GM12878 (cell line): ENCODE results near the gene NAA38.

Experiments used
- BRCA1 ChIP-seq: IDR thresholded peaks from 2 replicates; pipeline ENCODE4 v1.6.1; 2011; ENCODE audit warnings: low read depth, low read length, improper control_type of control experiment
- NR2C2 ChIP-seq: IDR thresholded peaks from 2 replicates; pipeline ENCODE4 v1.6.1; 2011; ENCODE audit warnings: borderline replicate concordance, low read depth; ENCODE audit not compliant: control insufficient read depth, insufficient read length
- POLR2A ChIP-seq: IDR thresholded peaks from 2 replicates; pipeline ENCODE4 v1.6.1; 2011; ENCODE audit warnings: low read depth, mild to moderate bottlenecking, low read length
- POLR2AphosphoS5 ChIP-seq: IDR thresholded peaks from 2 replicates; pipeline ENCODE4 v1.6.1; 2011; ENCODE audit warnings: mild to moderate bottlenecking, low read length, inconsistent platforms
- TCF12 ChIP-seq: IDR thresholded peaks from 2 replicates; pipeline ENCODE4 v1.6.1; 2011; ENCODE audit warnings: low read depth, mild to moderate bottlenecking, low read length
- TF ChIP-seq, protein P1 (sequence below): IDR thresholded peaks from 2 replicates; pipeline ENCODE4 v1.6.1; 2011; ENCODE audit warnings: mild to moderate bottlenecking, low read depth, low read length, moderate library complexity; ENCODE audit not compliant: insufficient replicate concordance
- TF ChIP-seq, protein P2 (sequence below), 3 experiments: IDR thresholded peaks in 2 of 3; conservative IDR thresholded peaks in 1 of 3; 2 replicates each; pipeline ENCODE4 v1.5.1; 2011; ENCODE audit warnings: low read depth in 3 of 3, low read length in 3 of 3, mild to moderate bottlenecking in 3 of 3, control low read depth in 2 of 3, moderate library complexity in 2 of 3, inconsistent platforms in 1 of 3, mixed read lengths in 1 of 3; ENCODE audit not compliant: control insufficient read depth in 2 of 3, insufficient read depth in 1 of 3; ENCODE audit errors: extremely low read depth in 1 of 3
- TF ChIP-seq, protein P3 (sequence below): fragments of 150-350 bp; IDR thresholded peaks from 2 replicates; pipeline ENCODE4 v1.6.1; 2016; ENCODE audit warnings: low read depth, low read length

DNA sequence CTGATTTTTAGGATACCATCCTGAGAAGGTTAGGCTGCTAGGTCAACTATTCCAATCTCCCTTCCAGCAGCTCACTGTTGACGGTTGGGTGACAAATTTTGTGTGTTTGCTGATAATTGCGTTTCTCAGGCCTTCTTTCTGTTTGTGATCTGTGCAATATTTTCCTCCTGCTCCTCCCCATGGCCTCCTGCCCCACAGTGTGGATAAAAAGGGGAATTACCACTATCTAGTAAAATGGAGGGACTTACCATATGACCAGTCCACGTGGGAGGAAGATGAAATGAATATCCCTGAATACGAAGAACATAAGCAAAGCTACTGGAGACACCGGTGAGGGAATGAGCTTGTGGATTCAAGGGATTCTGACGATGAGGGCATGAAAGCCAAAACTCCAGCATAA, 40.4 kb upstream of the NAA38 start:
- TF ChIP-seq NR2C2 (no peak), TCF12 (no peak), BRCA1 (no peak), POLR2A (no peak), POLR2AphosphoS5 (no peak)
- TF ChIP-seq, protein P1, sequence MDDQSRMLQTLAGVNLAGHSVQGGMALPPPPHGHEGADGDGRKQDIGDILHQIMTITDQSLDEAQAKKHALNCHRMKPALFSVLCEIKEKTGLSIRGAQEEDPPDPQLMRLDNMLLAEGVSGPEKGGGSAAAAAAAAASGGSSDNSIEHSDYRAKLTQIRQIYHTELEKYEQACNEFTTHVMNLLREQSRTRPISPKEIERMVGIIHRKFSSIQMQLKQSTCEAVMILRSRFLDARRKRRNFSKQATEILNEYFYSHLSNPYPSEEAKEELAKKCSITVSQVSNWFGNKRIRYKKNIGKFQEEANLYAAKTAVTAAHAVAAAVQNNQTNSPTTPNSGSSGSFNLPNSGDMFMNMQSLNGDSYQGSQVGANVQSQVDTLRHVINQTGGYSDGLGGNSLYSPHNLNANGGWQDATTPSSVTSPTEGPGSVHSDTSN = no peak
- TF ChIP-seq, protein P2, sequence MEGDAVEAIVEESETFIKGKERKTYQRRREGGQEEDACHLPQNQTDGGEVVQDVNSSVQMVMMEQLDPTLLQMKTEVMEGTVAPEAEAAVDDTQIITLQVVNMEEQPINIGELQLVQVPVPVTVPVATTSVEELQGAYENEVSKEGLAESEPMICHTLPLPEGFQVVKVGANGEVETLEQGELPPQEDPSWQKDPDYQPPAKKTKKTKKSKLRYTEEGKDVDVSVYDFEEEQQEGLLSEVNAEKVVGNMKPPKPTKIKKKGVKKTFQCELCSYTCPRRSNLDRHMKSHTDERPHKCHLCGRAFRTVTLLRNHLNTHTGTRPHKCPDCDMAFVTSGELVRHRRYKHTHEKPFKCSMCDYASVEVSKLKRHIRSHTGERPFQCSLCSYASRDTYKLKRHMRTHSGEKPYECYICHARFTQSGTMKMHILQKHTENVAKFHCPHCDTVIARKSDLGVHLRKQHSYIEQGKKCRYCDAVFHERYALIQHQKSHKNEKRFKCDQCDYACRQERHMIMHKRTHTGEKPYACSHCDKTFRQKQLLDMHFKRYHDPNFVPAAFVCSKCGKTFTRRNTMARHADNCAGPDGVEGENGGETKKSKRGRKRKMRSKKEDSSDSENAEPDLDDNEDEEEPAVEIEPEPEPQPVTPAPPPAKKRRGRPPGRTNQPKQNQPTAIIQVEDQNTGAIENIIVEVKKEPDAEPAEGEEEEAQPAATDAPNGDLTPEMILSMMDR (IDR thresholded peaks at IDR 0.05 in 2 of 3, conservative IDR thresholded peaks at IDR 0.05 in 1 of 3; ENCODE audit: control insufficient read depth in 2 of 3, extremely low read depth in 1 of 3, insufficient read depth in 1 of 3, low read depth in 3 of 3, low read length in 3 of 3) = peak in 2 of 3 experiments; percentile 31 to 34; a peak in 5 of 6 replicates
- TF ChIP-seq, protein P3, sequence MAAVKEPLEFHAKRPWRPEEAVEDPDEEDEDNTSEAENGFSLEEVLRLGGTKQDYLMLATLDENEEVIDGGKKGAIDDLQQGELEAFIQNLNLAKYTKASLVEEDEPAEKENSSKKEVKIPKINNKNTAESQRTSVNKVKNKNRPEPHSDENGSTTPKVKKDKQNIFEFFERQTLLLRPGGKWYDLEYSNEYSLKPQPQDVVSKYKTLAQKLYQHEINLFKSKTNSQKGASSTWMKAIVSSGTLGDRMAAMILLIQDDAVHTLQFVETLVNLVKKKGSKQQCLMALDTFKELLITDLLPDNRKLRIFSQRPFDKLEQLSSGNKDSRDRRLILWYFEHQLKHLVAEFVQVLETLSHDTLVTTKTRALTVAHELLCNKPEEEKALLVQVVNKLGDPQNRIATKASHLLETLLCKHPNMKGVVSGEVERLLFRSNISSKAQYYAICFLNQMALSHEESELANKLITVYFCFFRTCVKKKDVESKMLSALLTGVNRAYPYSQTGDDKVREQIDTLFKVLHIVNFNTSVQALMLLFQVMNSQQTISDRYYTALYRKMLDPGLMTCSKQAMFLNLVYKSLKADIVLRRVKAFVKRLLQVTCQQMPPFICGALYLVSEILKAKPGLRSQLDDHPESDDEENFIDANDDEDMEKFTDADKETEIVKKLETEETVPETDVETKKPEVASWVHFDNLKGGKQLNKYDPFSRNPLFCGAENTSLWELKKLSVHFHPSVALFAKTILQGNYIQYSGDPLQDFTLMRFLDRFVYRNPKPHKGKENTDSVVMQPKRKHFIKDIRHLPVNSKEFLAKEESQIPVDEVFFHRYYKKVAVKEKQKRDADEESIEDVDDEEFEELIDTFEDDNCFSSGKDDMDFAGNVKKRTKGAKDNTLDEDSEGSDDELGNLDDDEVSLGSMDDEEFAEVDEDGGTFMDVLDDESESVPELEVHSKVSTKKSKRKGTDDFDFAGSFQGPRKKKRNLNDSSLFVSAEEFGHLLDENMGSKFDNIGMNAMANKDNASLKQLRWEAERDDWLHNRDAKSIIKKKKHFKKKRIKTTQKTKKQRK = no peak
